Ascending aorta (tissue), 2 donors: ENCODE data around the gene UVSSA. TPM values are rescaled to one million over a fixed set of nuclear protein-coding genes. Genes with fewer than 3 reads are reported as not detected.
"Not testable (repeated sequence)": the region's sequence is repeated elsewhere in the genome, so short reads cannot be mapped to it uniquely, and the experiment has no call there.

ENCODE experiments used
- DNase-seq, 2 donors: peaks; one replicate each; pipeline ENCODE4 v3.0.0-alpha.2; 2019; ENCODE audit warnings: low spot score in 2 of 2
- H3K27ac ChIP-seq, 2 donors: fragments of 200-600 bp; sonication (generic); one replicate each; pipeline ENCODE4 v1.5.1; 2016 to 2017; ENCODE audit warnings: mild to moderate bottlenecking in 1 of 2
- H3K27me3 ChIP-seq: fragments of 200-600 bp; sonication (generic); one replicate; pipeline ENCODE4 v1.5.1; 2017
- H3K36me3 ChIP-seq, 2 donors: fragments of 200-600 bp; sonication (generic); one replicate each; pipeline ENCODE4 v1.5.1; 2016
- H3K4me1 ChIP-seq, 2 donors: fragments of 200-600 bp; sonication (generic); one replicate each; pipeline ENCODE4 v1.5.1; 2016 to 2017; ENCODE audit warnings: mild to moderate bottlenecking in 1 of 2
- H3K4me3 ChIP-seq, 2 donors: fragments of 200-600 bp; sonication (generic); one replicate each; pipeline ENCODE4 v1.5.1; 2016 to 2017; ENCODE audit warnings: mild to moderate bottlenecking in 1 of 2
- H3K9me3 ChIP-seq, 2 donors: fragments of 200-600 bp; sonication (generic); one replicate each; pipeline ENCODE4 v1.5.1; 2016
- intact Hi-C: fragments of 100-400 bp; cut with DNase I; formaldehyde crosslinking; loops from one replicate; pipeline ENCODE4 v1.15.1; 2023
- total RNA-seq: library from RNA; depleted of rRNA; stranded (reverse); fragments of >200 nt; gene quantifications from one replicate; pipeline ENCODE4 v1.1.0, GENCODE V29; 2016
- TF ChIP-seq, protein P1 (sequence below), 3 experiments: fragments of 200-600 bp in 2 of 3; fragments of 450-650 bp in 1 of 3; sonication (generic) in 2 of 3; IDR thresholded peaks; one replicate each; pipeline ENCODE4 v1.5.1; 2016 to 2019; ENCODE audit warnings: antibody characterized with exemption in 3 of 3, mild to moderate bottlenecking in 1 of 3, moderate library complexity in 1 of 3

The UVSSA gene
- total RNA-seq, 1 donor from 2014 or later: 56.9 TPM

DNA sequence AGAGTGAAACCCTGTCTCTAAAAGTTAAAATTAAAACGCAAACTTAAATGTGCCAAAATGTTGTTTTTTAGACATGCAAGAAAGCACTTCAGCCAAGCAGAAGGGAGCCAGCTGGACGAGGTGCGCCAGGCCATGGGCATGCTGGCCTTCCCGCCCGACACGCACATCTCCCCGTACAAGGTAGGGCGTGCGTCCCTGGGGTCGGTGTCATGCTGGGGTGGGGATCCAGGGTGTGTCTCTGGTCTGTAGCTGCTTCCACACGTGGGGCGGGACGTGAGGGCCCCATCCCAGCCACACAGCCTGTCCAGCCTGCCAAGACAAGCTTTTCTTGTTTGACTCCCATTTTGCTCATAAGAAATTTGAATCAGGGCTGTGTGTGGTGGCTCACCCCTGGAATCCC lies 14.3 kb upstream of the UVSSA start:
- TF ChIP-seq, protein P1, sequence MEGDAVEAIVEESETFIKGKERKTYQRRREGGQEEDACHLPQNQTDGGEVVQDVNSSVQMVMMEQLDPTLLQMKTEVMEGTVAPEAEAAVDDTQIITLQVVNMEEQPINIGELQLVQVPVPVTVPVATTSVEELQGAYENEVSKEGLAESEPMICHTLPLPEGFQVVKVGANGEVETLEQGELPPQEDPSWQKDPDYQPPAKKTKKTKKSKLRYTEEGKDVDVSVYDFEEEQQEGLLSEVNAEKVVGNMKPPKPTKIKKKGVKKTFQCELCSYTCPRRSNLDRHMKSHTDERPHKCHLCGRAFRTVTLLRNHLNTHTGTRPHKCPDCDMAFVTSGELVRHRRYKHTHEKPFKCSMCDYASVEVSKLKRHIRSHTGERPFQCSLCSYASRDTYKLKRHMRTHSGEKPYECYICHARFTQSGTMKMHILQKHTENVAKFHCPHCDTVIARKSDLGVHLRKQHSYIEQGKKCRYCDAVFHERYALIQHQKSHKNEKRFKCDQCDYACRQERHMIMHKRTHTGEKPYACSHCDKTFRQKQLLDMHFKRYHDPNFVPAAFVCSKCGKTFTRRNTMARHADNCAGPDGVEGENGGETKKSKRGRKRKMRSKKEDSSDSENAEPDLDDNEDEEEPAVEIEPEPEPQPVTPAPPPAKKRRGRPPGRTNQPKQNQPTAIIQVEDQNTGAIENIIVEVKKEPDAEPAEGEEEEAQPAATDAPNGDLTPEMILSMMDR (IDR thresholded peaks at IDR 0.05): no peak
- Histone ChIP-seq H3K4me1 (no peaks in the 10 kb centered on the region), H3K36me3 (peaks cover 39 to 72% of the 10 kb centered on the region in 2 donors), H3K9me3 (no peaks in the 10 kb centered on the region), H3K4me3 (no peak overlapping the region), H3K27me3 (no peaks in the 10 kb centered on the region), H3K27ac (peak overlapping the region in 1 of 2 donors; percentile 28)
- DNase-seq: no peak
- intact Hi-C loops: no loop called here

DNA sequence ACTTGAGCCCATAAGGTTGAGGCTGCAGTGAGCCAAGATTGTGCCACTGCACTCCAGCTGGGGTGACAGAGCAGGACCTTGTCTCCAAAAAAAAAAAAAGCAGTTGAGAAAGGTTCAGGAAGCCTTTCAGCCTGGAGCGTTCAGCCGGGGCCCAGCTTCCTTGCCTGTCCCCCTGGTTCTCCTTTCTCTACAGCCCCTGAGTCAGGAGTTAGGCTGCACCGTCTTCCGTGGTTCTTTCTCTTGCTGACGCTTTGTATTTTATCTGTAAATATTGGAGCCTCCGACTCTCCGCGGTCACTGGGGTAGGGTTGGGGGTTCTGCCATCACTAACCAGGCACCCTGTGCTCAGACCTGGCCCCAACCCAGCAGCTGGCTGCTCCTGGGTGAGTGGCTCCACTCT lies 13.8 kb upstream of the UVSSA start:
- H3K9me3 ChIP-seq: no peaks in the 10 kb centered on the region
- TF ChIP-seq, protein P1 (IDR thresholded peaks at IDR 0.05): no peak
- peaks cover 39 to 72% of the 10 kb centered on the region in 2 donors for H3K36me3 ChIP-seq
- no peaks in the 10 kb centered on the region for H3K27me3 ChIP-seq
- intact Hi-C loops: no loop called here
- no peak overlapping the region for H3K4me3 ChIP-seq
- peak overlapping the region in 1 of 2 donors; percentile 28 for H3K27ac ChIP-seq
- no peak for DNase-seq
- H3K4me1 ChIP-seq: no peaks in the 10 kb centered on the region

DNA sequence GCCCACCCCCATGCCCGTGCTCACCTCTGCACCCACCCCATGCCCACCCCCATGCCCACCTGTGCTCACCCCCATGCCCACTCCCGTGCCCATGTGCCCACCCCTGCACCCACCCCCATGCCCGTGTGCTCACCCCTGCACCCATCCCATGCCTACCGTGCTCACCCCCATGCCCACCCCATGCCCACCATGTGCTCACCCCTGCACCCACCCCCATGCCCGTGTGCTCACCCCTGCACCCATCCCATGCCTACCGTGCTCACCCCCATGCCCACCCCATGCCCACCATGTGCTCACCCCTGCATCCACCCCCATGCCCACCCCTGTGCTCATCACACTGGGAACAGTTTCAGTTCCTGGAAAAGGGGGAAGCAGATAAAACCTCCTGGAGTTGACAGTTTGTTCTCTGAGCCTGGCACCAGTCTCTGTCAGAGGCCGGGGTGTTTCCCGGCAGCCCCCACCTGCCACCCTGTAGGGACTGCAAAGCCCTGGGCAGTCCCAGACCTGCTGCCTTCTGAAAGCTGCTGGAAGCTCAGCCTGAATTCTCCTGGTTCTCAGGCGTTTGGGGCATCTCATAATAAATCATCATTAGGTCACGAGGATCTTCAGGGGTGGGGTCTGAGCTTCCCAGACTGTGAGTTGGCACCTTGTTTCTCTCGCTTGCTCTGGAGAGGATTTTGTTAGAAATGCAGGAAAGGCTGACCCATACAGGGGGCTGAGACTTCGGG lies 13.0 kb upstream of the UVSSA start:
- H3K9me3 ChIP-seq, H3K27me3 ChIP-seq, DNase-seq, H3K4me1 ChIP-seq, intact Hi-C loops, H3K27ac ChIP-seq, H3K4me3 ChIP-seq: not testable (repeated sequence)
- H3K36me3 ChIP-seq: peaks cover 39 to 72% of the 10 kb centered on the region in 2 donors

DNA sequence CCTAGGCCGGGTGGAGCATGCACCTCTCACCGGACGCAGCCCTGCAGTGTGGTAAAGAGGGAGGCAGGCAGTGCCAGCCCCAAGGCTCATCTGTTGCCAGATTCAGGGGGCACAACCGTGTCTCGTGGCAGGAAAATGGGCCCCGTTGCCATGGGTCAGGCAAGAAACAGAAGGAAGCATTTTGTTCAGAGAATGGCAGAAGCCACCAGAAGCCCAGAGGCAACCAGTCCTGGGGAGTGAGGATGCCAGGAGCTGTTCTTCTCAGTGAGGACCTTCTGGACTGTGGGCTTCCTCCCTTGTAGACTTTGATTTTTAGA lies 12.5 kb upstream of the UVSSA start:
- DNase-seq: no peak
- Histone ChIP-seq H3K27me3 (no peaks in the 10 kb centered on the region), H3K27ac (no peak overlapping the region), H3K4me1 (no peaks in the 10 kb centered on the region), H3K4me3 (no peak overlapping the region), H3K36me3 (peaks cover 39 to 72% of the 10 kb centered on the region in 2 donors), H3K9me3 (no peaks in the 10 kb centered on the region)
- intact Hi-C loops: no loop called here
- TF ChIP-seq, protein P1 (IDR thresholded peaks at IDR 0.05): no peak

DNA sequence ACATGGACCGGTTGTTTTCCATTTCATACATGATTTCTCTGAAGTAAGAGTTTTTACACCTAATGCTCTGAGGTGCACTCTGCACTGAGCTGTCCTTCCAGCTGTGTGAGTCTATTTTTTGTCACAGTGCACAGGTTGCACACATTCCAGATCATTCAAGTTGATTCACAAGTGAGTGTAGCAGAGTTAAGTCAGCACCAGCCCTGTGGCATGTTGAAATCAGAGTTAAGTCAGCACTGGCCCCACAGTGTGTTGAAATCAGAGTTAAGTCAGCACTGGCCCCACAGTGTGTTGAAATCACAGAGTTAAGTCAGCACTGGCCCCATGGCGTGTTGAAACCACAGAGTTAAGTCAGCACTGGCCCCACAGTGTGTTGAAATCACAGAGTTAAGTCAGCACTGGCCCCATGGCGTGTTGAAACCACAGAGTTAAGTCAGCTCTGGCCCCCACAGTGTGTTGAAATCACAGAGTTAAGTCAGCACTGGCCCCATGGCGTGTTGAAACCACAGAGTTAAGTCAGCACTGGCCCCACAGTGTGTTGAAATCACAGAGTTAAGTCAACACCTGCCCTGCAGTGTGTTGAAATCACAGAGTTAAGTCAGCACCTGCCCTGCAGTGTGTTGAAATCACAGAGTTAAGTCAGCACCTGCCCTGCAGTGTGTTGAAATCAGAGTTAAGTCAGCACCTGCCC lies 11.7 kb upstream of the UVSSA start:
- DNase-seq, H3K9me3 ChIP-seq, H3K27me3 ChIP-seq, H3K4me3 ChIP-seq, H3K4me1 ChIP-seq, intact Hi-C loops, H3K27ac ChIP-seq: not testable (repeated sequence)
- peaks cover 47 to 73% of the 10 kb centered on the region in 2 donors for H3K36me3 ChIP-seq

DNA sequence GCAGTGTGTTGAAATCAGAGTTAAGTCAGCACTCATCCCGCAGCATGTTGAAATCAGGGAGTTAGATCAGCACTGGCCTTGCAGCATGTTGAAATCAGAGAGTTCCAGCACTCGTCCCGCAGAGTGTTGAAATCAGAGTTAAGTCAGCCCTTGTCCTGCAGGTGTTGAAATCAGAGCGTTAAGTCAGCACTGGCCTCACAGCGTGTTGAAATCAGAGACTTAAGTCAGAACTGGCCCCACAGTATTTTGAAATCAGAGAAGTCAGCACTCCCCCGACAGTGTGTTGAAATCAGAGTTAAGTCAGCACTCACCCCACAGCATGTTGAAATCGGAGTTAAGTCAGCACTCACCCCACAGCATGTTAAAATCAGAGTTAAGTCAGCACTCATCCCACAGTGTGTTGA lies 10.9 kb upstream of the UVSSA start:
- TF ChIP-seq, protein P1 (IDR thresholded peaks at IDR 0.05): no peak
- intact Hi-C loops: no loop called here
- H3K9me3 ChIP-seq: no peaks in the 10 kb centered on the region
- no peak overlapping the region for H3K4me3 ChIP-seq
- no peaks in the 10 kb centered on the region for H3K27me3 ChIP-seq
- no peaks in the 10 kb centered on the region for H3K4me1 ChIP-seq
- DNase-seq: no peak
- H3K36me3 ChIP-seq: peaks cover 55 to 78% of the 10 kb centered on the region in 2 donors
- peak overlapping the region in 1 of 2 donors; percentile 24 for H3K27ac ChIP-seq
